NB4 (cell line): ENCODE measurements around the gene CHCHD10.

ENCODE experiments used
- DNase-seq: peaks from one replicate; pipeline ENCODE4 v3.0.0; 2010; ENCODE audit warnings: low read depth
- H3K4me3 ChIP-seq: one replicate; pipeline ENCODE4 v1.5.1; 2011; ENCODE audit warnings: mild to moderate bottlenecking, low read depth, low read length, moderate library complexity
- CTCF ChIP-seq: IDR thresholded peaks from one replicate; pipeline ENCODE4 v1.5.1; 2012; ENCODE audit warnings: low read depth, low read length
- MAX ChIP-seq: IDR thresholded peaks from 2 replicates; pipeline ENCODE4 v1.6.1; 2011; ENCODE audit warnings: low read depth, low read length
- MYC ChIP-seq: IDR thresholded peaks from 2 replicates; pipeline ENCODE4 v1.6.1; 2011; ENCODE audit warnings: low read depth, low read length
- POLR2A ChIP-seq: IDR thresholded peaks from 2 replicates; pipeline ENCODE4 v1.6.1; 2011; ENCODE audit warnings: mild to moderate bottlenecking; ENCODE audit not compliant: insufficient read length; ENCODE audit errors: extremely low read depth

The CHCHD10 gene

GRCh38 chr22:23767673-23768548 lies at the start of gene CHCHD10:
TSS of gene CHCHD10 (minus strand) at chr22:23767972. CDS start at chr22:23767874, 98 bp downstream.
- DNase-seq: peak; percentile 88

GRCh38 chr22:23817146-23817545 lies 49.4 kb upstream of the CHCHD10 start:
- DNase-seq: no peak
- no peak for TF ChIP-seq CTCF
- no peak for TF ChIP-seq MYC
- TF ChIP-seq POLR2A: no peak
- TF ChIP-seq MAX: no peak
- H3K4me3 ChIP-seq: no peak overlapping the region

More at GRCh38 chr22:23767673-23768548, at the start of gene CHCHD10:
- TF ChIP-seq MAX (peak; percentile 42; the same call in 1 of the 2 replicates), MYC (peak; percentile 73), CTCF (peak; percentile 69), POLR2A (peak; percentile 59)
- H3K4me3 ChIP-seq: peak within 1 kb of the TSS; percentile 85

- TF ChIP-seq CTCF: no peak
- no peak for TF ChIP-seq MYC
- no peak for TF ChIP-seq POLR2A
- TF ChIP-seq MAX: no peak
- no peak for DNase-seq
- no peak overlapping the region for H3K4me3 ChIP-seq
Observed at GRCh38 chr22:23816156-23816976, 48.6 kb upstream of the CHCHD10 start.

- H3K4me3 ChIP-seq: no peak overlapping the region
- TF ChIP-seq MAX (no peak), MYC (no peak), POLR2A (no peak), CTCF (no peak)
- no peak for DNase-seq
Observed at GRCh38 chr22:23815541-23816155, 47.9 kb upstream of the CHCHD10 start.

GRCh38 chr22:23812378-23812777 lies 44.6 kb upstream of the CHCHD10 start:
- DNase-seq: no peak
- TF ChIP-seq CTCF: no peak
- TF ChIP-seq POLR2A: no peak
- no peak for TF ChIP-seq MAX
- no peak for TF ChIP-seq MYC
- H3K4me3 ChIP-seq: no peak overlapping the region
